ENCODE measurements around the gene MET. TPM values are rescaled to one million over a fixed set of nuclear protein-coding genes. Genes with fewer than 3 reads are reported as not detected.

MET gene
- total RNA-seq, 1 donor from 2014 or later: 161 TPM

DNA sequence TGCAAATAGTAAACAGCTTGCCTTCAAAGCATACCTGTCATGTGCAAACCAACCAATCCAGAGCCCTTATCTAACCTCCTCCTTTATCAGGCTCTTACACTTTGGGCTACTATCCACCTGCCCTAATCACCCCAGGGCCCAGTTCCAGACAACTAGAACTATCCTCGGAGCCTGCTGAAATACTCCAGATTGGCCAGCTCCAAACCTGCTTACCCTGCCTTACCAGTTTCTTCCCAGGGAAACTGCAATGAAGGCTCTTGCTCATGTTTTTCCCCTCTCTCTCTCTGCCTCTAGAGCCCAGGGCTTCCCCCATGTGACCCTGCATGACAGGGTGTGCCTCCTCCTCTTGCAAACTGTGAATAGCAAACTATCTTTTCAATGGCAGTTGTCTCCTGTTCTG lies 109.0 kb downstream of the MET start:
- Histone ChIP-seq H3K36me3 (ENCODE audit: control insufficient read depth, insufficient read depth, low read length) (peaks cover 10% of the 10 kb centered on the region), H3K27me3 (ENCODE audit: control insufficient read depth, insufficient read depth, low read length) (no peaks in the 10 kb centered on the region), H3K4me3 (ENCODE audit: low read depth, low read length) (no peak overlapping the region)
- no peak for DNase-seq (ENCODE audit: low read depth)
- TF ChIP-seq, protein P1, sequence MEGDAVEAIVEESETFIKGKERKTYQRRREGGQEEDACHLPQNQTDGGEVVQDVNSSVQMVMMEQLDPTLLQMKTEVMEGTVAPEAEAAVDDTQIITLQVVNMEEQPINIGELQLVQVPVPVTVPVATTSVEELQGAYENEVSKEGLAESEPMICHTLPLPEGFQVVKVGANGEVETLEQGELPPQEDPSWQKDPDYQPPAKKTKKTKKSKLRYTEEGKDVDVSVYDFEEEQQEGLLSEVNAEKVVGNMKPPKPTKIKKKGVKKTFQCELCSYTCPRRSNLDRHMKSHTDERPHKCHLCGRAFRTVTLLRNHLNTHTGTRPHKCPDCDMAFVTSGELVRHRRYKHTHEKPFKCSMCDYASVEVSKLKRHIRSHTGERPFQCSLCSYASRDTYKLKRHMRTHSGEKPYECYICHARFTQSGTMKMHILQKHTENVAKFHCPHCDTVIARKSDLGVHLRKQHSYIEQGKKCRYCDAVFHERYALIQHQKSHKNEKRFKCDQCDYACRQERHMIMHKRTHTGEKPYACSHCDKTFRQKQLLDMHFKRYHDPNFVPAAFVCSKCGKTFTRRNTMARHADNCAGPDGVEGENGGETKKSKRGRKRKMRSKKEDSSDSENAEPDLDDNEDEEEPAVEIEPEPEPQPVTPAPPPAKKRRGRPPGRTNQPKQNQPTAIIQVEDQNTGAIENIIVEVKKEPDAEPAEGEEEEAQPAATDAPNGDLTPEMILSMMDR (IDR thresholded peaks at IDR 0.05; ENCODE audit: insufficient read depth, low read length, poor library complexity, severe bottlenecking): no peak

DNA sequence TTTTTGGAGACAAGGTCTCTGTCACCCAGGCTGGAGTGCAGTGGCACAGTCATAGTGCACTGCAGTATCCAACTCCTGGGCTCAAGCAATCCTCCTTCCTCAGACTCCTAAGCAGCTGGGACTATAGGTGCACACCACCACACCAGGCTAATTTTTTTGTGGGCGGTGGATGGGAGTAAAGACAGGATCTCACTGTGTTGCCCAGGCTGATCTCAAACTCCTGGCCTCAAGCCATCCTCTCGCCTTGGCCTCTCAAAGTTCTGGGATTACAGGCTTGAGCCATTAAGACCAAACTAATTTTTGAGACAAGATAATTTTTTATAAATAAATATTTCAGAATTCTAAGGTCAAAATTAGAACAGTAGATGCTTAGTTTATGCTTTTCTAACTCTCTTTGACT lies 109.6 kb downstream of the MET start:
- Histone ChIP-seq H3K27me3 (ENCODE audit: control insufficient read depth, insufficient read depth, low read length) (no peaks in the 10 kb centered on the region), H3K36me3 (ENCODE audit: control insufficient read depth, insufficient read depth, low read length) (peaks cover 10% of the 10 kb centered on the region), H3K4me3 (ENCODE audit: low read depth, low read length) (no peak overlapping the region)
- TF ChIP-seq, protein P1 (IDR thresholded peaks at IDR 0.05; ENCODE audit: insufficient read depth, low read length, poor library complexity, severe bottlenecking): no peak
- no peak for DNase-seq (ENCODE audit: low read depth)

DNA sequence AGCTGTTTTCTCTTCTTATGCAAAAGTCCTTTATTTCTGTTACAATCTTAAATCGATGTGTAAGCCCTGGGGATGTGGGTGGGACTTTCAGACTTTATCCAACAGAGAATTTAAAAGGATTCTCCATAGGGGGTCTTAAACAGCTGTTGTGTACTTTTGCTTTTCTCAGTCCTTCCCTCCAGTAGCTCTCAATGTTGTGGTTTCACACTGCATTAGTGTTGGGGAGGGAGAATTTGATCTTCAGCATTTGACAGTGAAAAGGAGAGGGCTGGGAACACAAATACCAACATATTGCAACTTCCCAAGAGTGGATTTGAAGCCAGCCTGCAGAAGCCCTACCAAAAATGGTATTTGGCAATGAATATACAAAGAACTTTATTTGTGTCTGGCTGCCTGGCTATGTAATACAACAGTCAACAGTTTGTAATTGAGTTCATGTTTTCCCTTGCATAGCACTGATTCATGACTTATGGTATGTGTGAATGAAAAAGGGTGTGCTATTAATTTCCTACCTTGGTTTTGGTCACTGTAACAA lies 110.2 kb downstream of the MET start:
- Histone ChIP-seq H3K4me3 (ENCODE audit: low read depth, low read length) (no peak overlapping the region), H3K36me3 (ENCODE audit: control insufficient read depth, insufficient read depth, low read length) (peaks cover 10% of the 10 kb centered on the region), H3K27me3 (ENCODE audit: control insufficient read depth, insufficient read depth, low read length) (no peaks in the 10 kb centered on the region)
- TF ChIP-seq, protein P1 (IDR thresholded peaks at IDR 0.05; ENCODE audit: insufficient read depth, low read length, poor library complexity, severe bottlenecking): no peak
- no peak for DNase-seq (ENCODE audit: low read depth)

DNA sequence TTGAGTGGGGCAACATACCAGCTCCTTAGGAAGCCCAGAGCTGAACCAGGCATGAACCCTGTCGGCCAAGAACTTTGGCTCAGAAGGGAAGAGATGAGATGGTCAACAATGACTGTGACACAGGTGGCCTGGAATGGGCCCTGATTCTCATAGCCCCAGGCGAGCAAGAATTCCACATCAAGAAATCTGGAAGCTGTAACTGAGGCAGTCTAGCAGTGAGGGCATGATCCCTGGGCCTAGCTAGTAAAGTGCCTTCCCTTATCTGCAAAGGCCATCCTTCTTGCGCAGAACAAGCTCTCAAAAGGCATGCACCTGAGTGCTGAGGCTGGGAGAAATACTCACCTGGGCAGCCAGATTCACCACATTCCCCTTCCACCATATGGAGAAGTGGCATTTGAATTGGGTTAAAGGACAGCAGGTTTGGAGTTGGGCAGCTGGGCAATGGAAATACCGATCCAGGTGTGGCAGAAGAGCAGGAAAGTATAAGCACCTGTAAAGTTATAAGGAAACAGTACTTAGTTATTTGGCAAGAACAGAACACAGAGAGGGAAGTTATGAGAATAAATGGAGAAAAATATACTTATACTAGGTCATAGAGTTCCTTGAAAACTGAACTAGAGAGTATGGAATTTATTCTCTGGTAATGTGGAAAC lies 111.8 kb downstream of the MET start:
- no peak overlapping the region for H3K4me3 ChIP-seq (ENCODE audit: low read depth, low read length)
- DNase-seq (ENCODE audit: low read depth): no peak
- no peaks in the 10 kb centered on the region for H3K27me3 ChIP-seq (ENCODE audit: control insufficient read depth, insufficient read depth, low read length)
- TF ChIP-seq, protein P1 (IDR thresholded peaks at IDR 0.05; ENCODE audit: insufficient read depth, low read length, poor library complexity, severe bottlenecking): no peak
- peaks cover 10% of the 10 kb centered on the region for H3K36me3 ChIP-seq (ENCODE audit: control insufficient read depth, insufficient read depth, low read length)

DNA sequence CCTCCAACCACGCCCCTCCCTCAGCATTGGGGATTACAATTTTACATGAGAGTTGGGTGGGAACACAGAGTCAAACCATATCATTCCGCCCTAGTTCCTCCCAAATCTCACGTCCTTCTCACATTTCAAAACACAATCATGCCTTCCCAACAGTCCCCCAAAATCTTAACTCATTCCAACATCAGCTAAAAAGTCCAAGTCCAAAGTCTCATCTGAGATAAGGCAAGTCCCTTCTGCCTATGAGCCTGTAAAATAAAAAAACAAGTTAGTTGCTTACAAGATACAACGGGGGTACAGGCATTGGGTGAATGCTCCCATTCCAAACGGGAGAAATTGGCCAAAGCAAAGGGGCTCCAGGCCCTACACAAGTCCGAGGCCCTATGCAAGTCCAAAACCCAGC lies 112.7 kb downstream of the MET start:
- peaks cover 6% of the 10 kb centered on the region for H3K36me3 ChIP-seq (ENCODE audit: control insufficient read depth, insufficient read depth, low read length)
- no peak for DNase-seq (ENCODE audit: low read depth)
- no peak overlapping the region for H3K4me3 ChIP-seq (ENCODE audit: low read depth, low read length)
- TF ChIP-seq, protein P1 (IDR thresholded peaks at IDR 0.05; ENCODE audit: insufficient read depth, low read length, poor library complexity, severe bottlenecking): no peak
- no peaks in the 10 kb centered on the region for H3K27me3 ChIP-seq (ENCODE audit: control insufficient read depth, insufficient read depth, low read length)

DNA sequence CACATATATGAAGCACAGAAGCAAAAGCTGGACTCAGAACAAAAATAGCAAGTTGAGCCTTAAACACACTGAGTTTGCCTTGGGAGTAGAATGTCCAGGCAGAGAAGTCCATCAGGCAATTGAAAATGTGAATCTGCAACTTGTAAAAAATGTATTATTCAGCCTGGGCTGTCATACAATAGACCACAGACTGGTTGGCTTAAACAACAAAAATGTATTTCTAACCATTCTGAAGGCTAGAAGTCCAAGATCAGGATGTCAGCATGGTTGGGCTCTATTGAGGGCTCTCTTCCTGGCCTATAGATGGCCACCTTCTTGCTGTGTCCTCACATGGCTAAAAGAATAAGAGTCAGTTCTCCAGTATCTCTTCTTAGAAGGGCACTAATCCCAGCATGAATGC lies 113.8 kb downstream of the MET start:
- Histone ChIP-seq H3K4me3 (ENCODE audit: low read depth, low read length) (no peak overlapping the region), H3K27me3 (ENCODE audit: control insufficient read depth, insufficient read depth, low read length) (no peaks in the 10 kb centered on the region), H3K36me3 (ENCODE audit: control insufficient read depth, insufficient read depth, low read length) (peaks cover 4% of the 10 kb centered on the region)
- DNase-seq (ENCODE audit: low read depth): no peak
- TF ChIP-seq, protein P1 (IDR thresholded peaks at IDR 0.05; ENCODE audit: insufficient read depth, low read length, poor library complexity, severe bottlenecking): no peak
